ENCODE data around the gene CCL28.
A peak's percentile ranks its signal among the peaks of the same experiment; 100 is the strongest.
"Not testable (repeated sequence)": the region's sequence is repeated elsewhere in the genome, so short reads cannot be mapped to it uniquely, and the experiment has no call there.

Gene CCL28

DNA sequence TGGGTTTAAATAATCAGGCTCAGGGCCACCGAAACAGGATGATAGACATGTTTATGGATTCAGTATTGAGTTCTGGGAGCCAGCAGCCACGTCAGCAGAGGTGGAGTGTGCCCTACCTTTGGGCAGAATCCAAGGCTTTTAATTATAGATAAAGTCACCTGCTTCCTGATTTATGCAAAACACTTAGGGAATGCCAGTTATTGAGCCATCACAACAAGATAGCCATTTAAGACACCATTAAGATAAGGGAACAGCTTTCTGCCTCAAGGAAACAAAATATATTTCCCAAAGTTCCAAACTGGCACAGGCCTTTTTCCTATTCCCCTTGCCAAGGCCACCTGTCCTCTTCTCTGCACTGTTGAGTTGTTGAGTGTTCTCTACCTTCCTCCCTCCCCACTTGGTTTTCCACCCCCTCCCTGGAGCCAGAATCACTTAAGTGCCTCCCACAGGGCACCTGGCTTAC, 2.4 kb downstream of the CCL28 start:
- DNase-seq = no peak

DNA sequence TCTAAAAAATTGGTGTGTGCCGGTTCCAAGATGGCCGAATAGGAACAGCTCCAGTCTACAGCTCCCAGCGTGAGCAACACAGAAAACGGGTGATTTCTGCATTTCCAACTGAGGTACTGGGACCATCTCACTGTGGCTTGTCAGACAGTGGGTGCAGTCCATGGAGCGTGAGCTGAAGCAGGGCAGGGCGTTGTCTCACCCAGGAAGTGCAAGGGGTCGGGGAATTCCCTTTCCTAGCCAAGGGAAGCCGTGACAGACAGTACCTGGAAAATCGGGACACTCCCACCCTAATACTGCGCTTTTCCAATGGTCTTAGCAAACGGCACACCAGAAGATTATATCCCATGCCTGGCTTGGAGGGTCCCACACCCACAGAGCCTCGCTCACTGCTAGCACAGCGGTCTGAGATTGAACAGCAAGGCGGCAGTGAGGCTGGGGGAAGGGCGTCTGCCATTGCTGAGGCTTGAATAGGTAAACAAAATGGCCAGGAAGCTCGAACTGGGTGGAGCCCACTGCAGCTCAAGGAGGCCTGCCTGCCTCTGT, 9.6 kb downstream of the CCL28 start:
- DNase-seq = not testable (repeated sequence)

DNA sequence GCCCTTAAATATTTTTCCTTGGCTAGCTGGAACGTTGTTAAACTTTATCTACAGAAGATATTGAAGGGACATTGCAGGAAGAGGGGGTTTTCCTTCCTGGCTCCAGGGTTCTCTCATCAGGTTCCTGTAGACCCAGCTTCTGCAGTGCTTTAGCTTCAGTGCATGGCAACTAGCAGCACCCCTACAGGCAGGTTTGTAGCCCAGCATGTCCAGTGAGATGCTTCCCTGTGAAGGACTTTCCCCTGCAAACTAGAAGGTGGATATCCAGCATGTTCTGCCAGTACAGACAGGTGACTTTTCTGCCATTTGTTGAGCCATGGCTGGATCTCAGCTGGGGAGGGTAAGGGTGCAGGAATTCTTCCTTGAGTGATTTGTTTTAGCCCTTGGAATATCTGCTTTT, 10.4 kb downstream of the CCL28 start:
- DNase-seq = peak; percentile 19 to 31

DNA sequence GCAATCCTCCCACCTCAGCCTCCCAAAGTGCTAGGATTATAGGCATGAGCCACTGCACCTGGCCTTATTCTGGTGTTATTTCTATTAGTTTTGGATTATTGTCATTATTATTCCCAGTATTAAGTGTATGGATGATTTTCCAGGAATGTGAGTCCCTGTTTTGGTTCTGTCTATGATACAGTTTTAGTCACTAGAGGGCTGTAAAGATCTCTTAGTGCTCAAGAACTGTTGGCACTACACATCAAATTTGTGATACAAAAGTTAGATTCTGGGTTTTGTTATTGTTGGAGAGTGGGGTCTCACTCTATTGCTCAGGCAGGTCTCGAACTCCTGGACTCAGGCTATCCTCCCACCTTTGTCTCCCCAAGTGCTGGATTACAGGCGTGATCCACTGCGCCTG, 12.1 kb downstream of the CCL28 start:
- DNase-seq = peak in 1 of 2 experiments; percentile 21

DNA sequence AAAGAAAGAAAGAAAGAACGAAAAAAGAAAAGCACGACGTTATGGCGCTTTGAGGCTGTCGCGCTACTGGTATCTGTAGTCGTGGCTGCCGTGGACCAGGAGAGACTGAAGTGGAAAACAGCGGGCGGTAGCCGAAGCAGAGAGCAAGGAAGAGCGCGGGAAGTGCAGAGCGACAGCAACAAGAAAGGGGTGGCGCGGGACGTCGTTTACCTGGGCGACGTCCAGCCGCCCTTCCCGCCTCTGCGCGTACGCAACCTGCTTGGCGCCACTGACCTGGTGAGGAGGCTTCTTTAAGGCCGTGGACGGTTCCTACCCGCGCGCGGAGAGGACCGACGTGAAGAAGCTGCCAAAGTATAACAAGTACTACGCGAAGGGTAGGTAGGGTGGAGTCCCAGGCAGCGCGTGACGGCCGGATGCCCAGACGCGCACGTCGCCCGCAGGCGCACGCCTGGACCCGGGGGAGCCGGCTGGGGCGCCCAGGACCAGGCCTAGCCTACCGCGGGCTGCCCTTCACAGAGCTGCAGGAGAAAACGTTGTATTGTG, 15.4 kb downstream of the CCL28 start:
- DNase-seq = no peak

DNA sequence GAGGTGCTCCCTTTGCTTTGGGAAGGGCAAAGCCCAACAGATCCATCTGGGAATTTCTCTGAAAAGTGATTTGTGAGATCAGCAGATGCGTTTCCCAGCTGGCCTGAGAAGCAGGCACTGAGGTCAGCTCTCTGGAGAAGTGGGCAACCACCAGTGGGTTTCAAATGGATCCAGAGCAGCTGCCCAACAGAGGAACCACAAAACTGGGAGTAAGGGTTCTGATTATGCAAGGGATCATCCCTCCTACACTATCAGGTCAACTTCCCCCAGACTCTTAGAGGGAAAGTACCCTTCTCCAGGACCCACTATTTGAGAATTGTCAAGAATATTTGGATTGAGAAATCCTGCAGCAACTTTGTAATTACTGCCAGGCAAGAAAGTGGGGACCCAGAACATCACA, 21.7 kb downstream of the CCL28 start:
- DNase-seq = no peak

DNA sequence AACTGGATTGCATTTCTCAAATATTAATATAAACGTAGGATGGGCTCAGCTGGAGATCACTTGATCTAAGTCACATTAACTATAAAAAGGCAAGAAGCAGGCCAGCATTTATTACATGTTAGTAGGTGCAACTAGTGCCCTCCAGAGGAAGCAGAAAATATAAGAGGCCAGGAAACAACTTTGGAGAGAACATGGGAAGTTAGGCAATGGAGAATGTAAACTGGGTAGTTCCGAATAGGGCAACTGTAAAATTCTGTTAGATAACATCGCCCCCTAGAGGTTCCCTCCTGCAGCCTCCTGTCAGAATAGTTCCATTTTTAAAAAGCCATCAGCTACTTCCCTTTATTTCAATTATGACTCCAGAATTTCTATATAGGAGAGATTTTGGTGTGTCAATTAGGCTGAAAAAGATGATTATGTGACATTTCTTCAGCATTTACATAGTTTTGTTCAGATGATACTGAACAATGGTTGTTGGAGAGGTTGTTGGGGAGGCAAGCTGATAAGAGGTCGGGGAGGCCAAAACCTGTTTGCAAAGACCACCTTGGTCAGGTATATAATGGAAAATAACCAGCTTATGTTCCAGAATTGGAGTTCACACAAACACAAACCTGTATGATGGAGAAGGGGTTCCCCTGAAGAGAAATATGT, 22.4 kb downstream of the CCL28 start:
- DNase-seq = peak; percentile 97 to 99

DNA sequence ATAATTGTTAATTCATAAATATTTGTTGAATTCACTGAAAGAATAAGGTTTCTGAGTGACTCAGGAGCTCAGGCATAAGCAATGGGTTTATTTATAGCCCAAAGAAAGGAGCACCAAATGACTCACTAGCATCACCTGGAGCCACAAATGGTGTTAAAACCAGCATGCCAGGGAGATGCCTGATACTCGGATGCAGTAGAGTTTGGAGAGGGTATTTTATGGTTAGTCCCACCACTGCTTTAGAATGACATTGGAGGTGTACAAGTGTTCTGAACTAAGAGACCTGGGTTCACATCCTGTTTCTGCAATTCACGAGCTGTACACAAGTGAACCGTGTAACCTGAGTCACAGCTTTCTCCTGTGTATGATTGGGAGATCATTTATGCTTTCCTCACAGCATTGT, 25.2 kb downstream of the CCL28 start:
- DNase-seq = no peak

DNA sequence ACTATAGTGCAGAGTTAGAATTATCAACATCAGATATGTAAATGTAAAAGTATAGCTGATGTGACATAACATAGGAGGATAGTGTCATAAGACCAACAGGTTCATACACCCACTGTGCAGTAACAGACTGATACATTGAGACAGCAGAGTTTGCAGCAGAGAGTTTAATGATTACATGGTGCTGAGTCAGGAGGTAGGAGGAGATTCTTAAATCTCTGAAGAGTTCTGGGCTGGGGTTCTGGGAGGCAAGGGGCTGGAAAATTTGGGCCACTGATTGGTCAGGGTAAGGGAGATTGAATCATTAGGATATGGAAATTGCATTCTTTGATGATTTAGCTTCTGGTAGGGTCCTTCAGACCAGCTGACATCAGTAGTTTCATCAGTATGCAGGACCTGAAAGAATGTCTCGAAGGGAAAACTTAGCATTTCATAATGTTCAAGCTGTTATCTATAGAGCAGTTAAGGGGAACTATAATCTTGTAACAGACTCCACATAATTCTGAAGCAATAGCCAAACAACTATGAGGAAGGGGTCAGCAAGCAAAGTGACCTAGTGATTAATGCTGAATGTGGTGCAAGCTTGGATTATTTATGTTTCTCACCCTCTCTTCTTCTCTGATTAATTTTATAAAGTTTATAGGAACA, 35.6 kb downstream of the CCL28 start:
- DNase-seq = no peak

DNA sequence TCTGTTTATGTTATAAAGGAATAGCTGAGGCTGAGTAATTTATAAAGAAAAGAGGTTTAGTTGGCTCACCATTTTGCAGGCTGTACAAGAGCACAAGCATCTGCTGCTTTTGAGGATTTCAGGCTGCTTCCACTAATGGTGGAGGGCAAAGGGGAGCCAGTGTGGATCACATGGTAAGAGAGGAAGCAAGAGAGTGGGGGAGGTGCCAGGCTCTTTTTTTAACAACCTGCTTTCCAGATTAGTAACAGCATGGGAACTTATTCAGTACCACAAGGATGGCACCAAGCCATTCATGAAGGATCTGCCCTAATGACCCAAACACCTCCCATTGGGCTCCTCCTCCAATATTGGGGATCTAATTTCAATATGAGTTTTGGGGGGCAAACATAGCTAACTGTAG, 40.4 kb downstream of the CCL28 start:
- DNase-seq = no peak

DNA sequence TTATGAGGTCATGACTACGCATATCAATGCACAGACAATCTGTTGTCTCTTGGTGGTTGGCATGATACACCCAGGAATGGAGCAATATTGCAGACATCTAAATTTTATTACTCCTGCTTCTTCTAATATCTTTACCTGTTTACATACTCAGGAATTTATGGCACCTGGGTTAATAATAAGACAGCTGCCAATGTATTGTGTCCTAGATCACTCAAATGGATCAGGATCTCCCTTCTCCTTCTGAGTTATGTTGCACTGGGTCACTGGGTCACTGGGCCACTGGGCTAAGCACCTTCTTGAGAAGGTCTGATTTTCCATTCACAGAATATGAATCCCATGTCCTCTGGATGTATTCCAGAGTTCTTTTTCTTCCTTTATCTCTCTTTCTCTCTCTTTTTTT, 41.8 kb downstream of the CCL28 start:
- no peak for DNase-seq

DNA sequence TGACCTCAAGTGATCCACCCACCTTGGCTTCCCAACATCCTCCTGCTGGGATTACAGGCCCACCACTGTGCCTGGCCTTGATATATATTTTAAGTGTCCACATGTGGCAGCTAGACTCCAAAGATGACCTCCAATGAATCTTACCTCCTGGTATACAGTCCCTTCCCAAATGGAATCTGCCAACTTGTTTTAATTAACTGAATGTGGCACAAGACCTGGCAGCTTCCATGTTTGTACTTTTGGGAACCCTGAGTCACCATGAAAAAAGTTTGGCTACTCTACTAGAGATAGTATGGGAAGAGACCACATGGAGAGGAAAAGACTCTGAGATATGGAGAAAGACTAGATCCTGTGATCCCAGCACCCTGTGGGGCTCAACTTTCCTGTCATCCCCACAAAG, 42.5 kb downstream of the CCL28 start:
- DNase-seq = no peak

DNA sequence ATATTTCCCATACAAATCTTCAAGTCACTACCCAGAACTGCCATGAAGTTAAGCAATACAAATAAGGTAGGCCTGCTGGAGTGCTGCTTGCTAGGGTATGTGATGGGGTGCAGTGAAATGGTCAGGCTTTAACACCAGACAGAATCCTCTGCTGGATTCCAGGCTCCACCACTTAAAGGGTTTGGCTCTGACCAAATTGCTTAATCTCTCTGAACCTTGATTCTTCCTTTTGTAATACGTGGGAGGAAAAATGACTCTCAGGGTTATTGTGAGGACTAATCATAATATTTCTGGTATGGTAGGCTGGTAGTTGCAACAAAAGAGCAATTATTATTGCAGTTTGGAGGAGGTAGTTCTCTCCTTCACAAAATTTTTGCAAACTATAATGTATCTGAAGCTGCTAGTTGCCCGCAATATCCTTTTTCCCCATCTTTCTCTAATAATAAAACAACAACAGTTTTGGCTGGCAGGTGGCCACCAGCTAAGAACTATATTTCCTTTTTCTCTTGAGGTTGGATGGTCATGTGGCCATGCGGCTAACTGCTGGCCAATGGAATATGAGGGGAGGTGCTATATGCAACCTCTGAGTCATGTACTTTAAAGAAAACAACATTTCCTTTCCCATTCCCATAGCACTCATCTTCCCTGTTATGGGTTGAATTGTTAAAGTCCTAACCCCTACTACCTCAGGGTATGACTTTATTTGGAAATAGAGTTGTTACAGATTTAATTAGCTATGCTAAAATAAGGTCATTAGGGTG, 44.1 kb downstream of the CCL28 start:
- DNase-seq = peak in 1 of 2 experiments; percentile 8

DNA sequence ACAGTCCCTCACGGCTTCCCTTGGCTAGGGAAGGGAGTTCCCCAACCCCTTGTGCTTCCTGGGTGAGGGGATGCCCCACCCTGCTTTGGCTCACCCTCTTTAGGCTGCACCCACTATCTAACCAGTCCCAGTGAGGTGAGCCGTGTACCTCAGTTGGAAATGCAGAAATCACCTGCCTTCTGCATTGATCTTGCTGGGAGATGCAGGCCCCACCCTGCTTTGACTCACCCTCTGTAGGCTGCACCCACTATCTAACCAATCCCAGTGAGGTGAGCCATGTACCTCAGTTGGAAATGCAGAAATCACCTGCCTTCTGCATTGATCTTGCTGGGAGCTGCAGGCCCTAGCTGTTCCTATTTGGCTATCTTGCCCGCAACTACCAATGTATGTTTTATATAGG, 44.7 kb downstream of the CCL28 start:
- no peak for DNase-seq

DNA sequence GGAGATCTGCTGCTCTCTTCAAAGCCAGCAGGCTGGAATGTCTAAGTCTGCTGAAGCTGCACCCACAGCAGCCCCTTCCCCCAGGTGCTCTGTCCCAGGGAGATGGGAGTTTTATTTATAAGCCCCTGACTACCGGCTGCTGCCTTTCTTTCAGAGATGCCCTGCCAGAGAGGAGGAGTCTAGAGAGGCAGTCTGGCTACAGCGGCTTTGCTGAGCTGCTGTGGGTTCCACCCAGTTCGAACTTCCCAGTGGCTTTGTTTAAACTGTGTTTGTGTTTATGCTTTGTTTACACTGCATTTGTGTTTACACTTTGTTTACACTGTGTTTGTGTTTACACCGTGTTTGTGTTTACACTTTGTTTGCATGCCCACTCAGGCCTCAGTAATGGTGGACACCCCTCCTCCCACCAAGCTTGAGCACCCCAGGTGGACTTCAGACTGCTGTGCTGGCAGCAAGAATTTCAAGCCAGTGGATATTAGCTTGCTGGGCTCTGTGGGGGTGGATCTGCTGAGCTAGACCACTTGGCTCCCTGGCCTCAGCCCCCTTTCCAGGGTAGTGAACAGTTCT, 45.4 kb downstream of the CCL28 start:
- not testable (repeated sequence) for DNase-seq

DNA sequence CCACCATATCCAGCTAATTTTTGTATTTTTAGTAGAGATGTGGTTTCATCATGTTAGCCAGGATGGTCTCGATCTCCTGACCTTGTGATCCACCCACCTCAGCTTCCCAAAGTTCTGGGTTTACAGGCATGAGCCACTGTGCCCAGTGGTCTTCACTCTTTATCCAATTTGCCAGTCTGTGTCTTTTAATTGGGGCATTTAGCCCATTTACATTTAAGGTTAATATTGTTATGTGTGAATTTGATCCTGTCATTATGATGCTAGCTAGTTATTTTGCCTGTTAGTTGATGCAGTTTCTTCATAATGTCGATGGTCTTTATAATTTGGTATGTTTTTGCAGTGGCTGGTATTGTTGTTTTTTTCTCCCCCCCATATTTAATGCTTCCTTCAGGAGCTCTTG, 47.0 kb downstream of the CCL28 start:
- DNase-seq = not testable (repeated sequence)

DNA sequence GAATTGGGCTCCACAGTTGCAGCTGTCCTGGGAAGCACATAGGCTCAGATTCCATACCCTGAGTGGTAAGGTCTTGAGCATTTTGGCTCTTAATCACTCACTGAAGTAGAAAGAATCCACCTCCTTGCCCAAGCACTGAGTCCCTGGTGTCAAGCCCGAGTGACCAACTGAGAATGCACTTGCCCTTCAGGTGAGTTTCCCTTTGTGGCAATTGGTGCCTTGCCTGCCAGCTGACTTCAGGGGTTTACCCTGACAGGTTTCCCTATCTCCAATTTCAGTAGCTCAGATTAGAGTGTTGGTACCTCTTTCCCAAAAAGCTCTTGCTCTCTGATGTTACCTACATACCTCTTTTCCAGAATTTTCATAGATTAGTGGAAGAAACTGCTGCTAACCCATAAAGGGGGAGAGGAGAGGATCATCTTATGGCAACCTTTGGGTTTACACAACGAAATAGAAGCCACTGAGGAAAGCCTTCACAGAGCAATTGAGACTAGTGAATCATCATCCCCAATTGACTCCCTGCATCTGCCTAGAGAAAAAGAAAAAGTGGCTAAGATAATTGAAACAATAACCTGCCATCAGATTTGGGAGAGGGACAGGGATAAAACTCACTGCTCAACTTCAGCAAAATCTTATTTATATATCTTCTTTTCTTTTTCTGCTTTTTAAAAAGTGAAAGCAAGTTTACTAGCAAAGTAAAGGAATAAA, 48.6 kb downstream of the CCL28 start:
- no peak for DNase-seq

DNA sequence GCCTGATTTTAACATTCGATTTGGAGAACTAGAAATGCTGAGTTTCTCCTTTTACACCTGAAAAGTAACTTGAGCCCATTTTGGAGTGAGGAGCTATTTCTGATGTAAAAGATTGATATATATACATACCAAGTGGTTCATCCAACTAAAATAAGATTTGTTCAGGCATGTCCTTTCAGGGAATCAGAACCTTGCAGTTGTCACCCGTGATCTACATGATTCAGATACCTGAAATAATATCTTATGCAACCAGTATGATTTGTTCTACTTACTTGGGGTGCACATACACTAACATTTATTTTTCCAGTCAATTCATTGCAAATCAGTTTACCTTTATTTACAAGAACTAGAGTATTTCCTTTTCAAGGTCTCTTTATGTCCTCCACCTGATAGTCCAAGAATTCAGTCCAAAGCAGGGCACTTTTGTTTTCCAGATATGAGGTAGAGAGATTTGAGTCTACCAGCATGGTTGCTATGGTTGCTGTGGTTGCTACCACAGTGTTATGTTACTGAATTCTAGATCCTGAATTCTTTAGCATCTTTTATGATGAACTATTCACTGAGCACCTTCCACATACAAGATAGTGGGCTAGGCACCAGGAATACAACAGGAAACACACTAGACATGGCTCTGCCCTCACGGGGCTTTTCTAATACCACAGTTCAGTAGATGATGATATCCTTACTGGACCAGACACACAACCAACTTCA, 49.3 kb downstream of the CCL28 start:
- DNase-seq = no peak

DNA sequence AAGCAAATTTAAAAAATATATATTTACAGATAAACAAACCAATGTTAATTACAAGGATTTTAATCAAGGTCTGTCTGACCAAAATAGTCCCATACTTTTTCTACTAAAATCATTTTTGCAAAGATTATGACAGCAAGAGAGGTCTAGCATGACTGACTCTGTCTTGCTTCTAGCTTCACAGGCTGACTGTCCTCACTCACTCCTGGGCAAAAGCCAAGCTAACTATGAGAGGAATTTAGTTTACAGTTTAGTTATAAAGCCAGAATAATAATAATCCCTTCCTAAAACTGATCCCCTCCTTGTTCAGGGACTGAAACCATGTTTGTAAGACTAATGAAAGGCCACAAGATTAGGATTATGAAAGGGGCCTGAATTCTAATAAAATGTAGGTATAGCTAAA, 53.5 kb downstream of the CCL28 start:
- DNase-seq = no peak

DNA sequence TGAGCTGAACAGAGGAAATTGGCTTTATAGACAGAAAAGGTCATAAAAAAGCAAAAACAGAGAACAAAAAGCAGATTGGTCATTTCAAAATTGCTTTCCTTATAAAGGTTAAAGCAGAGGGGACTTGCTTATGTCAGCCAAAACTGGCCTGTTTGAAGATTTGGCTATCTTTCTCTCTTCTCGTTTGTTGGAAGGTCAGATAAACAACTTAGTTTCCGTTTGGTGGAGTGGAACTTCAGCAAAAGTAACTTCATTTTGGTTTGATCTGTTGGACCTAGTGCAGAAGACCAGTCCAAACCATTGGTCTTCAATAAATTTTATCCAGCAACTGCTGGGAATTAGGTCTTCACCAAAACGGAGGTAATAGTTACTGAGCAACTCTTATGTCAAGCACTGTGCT, 53.9 kb downstream of the CCL28 start:
- DNase-seq = no peak

DNA sequence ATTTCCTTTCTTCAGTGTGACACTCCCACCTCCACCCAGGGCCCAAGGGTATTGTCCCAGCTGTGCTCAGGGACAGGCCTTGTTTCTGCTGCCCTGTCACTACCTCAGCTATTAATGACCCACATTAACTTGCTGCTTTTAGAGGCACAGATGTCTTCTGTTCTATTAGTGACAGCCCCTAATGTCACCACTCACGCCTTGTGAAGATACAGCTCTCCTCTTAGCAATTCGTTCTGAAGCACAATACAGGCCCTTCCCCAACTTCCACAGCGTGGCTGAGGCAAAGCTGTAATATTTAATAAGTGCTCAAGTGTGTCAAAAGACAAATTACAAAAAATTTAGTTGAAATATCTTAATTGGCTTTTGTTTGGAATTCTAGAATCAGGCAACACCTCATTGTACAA, 54.3 kb downstream of the CCL28 start:
- no peak for DNase-seq

DNA sequence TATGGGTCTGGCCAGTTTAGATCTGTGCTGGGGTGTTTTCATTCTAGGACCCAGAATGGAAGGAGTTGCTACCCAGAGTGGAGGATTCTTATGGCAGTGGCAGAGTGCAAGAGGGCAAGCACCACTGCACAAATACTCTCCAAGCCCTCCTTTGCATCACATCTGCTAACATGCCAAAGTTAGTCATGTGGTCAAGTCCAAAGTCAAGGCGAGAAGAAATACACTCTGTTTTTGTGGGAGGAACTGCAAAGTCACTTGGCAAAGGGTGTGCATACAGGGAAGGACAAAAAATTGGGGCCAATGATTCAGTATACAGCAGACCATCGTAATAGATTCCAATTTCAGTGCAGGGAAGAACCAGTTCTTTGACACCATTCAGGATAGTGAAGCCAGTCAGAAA, 55.1 kb downstream of the CCL28 start:
- no peak for DNase-seq
